Suppressor macrophage treated with lipopolysaccharide for 1 hour (primary cell): ENCODE data around the gene APLNR.

Source experiments
- DNase-seq, 3 donors: peaks; one replicate each; pipeline ENCODE4 v3.0.0-alpha.2; 2020 to 2022

The APLNR gene

GRCh38 chr11:57251037-57251436 is 14.0 kb upstream of the APLNR start:
- DNase-seq = no peak

DNA sequence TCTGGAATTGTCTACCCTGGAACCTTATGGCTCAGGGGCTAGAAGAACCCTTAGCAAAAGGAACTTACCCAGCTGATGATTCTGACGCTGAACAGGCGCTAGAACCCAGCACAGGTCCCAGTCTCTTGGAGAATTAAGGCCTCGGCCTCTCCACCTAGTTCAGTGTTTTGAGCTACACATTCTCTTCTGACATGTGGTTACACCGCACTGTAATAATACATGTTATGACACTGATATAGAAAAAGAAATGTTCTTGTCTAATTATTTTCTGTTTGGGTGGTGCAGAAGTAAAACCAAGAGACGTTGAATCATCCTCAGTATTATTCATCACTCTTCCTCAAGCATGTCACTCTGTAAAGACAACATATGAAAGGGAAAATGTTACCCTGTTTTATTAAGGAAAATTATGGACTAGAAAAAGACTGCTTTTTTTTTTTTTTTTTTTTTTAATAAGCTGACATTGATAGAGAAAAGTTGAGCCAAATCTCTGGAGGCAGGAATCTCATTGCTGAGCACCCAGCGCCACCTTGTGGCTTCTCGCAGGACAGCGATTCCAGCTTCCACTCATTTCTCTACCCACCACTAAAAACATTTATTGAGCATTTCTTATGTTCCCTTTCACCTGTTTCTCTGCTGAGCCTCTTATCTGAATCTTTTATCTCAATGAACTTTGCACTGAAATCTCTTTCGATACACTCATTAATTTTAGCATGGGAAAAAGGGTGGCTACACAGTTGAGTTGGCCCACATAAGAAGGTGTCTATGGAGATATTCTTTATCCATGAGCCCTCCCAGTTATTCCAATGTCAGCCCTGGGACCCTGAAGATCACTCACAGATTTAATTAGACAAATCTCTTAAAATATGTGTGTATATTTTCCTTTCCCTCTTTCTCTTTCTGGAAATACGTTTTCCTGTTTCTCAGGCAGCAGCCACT is 12.6 kb upstream of the APLNR start:
- peak; percentile 58 to 77 (median 73) for DNase-seq

DNA sequence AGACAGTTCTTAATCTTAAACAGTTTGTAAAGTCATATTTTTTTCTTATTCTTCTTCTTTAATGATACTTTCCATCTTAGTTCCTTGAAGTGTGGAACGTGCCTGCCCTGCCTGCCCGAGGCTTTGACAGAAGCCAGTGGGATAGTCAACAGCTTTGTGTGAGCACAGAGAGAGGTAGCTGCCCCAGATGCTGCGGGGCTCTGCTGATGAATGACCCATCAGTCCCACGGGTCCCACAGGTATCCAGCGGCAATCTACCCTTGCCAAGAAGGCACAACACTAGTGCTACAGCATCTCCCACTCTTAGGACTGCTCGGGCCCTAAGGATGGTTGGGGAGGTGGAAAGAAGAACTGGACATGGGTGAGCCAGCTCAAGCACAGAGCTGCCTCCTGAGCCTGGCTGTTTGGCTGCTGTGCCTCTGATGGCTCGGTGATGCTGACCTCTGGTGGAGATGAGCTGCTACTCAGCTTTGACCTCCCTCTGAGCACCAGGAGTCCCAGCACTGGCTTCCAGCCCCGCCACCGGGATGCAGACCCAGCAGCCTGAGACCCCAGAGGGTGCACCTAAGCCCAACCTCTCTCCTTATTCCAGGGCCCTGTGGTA is 11.8 kb upstream of the APLNR start:
- DNase-seq = peak; percentile 22 to 43 (median 43)

GRCh38 chr11:57244911-57245310 is 7.9 kb upstream of the APLNR start:
- DNase-seq = no peak

- no peak for DNase-seq
These were observed 4.4 kb upstream of the APLNR start for GRCh38 chr11:57241353-57241972.

DNA sequence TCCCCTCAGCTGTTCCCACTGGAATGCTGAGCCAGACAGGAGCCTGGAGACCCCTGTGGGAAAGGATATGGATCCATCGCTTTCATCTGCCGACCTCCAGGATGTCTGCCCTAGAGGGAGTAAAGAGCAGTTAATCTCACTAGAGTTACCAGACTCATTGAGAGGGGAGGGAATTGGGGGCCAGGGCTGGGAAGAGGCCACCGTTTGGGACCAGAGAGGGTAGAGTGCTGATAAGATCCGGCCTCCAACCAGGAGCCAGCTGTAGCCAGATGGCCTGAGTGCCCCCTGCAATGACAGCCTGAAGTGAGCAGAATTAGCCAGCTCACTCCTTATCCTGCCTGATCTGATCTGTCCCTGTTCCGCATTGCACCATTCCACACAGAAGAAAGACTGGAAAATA is 3.7 kb upstream of the APLNR start:
- no peak for DNase-seq

GRCh38 chr11:57240007-57240406 is 3.0 kb upstream of the APLNR start:
- no peak for DNase-seq

DNA sequence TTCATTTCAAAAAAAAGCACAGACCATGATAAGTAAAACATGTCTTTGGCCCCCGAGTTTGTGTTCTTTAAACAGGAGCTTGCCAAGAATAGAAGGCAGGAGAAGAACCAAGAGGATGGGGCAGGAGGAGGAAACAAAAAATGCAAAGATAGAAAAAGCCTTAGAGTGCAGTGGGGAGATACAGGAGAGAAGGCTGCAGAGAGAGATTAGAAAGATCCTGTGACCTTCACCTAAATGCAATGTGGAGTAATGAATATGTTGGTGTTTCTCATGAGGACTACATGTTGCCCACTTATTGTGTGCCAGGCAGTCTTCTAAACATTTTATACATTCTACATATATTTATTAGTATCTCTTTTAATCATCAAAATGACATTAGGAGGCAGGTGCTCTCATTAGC is 2.3 kb upstream of the APLNR start:
- no peak for DNase-seq

DNA sequence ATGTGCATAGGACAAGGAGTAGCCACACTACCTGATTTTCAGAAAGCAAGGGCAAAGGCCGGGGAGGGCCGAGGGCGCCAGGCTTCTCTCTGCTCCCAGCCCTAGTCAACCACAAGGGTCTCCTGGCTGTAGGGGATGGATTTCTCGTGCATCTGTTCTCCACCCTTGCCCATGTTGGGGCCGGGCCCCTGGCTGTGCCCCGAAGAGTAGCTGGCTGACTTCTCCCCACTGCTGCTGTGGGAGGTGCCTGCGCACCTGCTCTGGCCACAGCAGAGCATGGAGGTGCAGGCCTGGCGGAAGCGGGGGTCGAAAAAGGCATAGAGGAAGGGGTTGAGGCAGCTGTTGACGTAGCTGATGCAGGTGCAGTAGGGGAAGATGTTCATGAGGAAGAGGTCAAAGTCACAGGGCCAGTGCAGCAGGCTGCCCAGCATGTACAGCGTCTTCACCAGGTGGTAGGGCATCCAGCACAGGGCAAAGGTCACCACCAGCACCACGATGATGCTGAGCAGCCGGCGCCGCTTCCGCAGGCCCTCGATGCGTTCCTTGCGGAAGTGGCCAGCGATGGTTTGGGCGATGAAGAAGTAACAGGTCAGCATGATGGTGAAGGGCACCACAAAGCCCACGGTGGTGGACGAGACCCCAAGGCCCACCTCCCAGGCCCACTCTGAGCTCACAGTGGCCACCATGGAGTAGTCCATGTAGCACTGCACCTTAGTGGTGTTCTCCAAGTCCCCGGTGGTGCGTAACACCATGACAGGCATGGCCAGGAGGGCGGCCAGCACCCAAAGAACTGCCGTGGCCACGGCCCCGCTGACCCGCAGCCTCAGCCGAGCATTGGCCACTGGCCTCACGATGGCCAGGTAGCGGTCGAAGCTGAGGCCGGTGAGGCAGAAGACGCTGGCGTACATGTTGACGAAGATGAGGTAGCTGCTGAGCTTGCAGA is 1.0 kb downstream of the APLNR start:
- no peak for DNase-seq

DNA sequence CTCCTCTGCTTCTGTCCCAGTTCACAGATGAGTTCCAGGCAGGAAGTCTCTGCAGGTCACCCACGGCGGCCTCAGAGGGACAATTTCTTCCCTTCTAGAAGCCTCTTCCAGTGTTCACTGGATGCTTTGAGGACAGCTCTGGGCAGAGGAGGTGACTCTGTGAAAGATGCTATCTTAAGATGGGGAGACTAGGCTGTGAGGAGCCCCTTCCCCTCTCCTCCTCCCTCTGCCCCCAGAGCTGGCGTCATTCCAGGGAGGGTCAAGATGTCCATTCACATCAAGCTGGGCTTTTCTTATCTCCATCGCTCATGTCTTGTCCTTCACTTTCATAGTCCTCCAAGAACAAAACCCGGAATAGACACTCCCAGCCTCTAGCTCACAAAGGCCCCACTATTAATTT is 3.3 kb downstream of the APLNR start:
- no peak for DNase-seq

DNA sequence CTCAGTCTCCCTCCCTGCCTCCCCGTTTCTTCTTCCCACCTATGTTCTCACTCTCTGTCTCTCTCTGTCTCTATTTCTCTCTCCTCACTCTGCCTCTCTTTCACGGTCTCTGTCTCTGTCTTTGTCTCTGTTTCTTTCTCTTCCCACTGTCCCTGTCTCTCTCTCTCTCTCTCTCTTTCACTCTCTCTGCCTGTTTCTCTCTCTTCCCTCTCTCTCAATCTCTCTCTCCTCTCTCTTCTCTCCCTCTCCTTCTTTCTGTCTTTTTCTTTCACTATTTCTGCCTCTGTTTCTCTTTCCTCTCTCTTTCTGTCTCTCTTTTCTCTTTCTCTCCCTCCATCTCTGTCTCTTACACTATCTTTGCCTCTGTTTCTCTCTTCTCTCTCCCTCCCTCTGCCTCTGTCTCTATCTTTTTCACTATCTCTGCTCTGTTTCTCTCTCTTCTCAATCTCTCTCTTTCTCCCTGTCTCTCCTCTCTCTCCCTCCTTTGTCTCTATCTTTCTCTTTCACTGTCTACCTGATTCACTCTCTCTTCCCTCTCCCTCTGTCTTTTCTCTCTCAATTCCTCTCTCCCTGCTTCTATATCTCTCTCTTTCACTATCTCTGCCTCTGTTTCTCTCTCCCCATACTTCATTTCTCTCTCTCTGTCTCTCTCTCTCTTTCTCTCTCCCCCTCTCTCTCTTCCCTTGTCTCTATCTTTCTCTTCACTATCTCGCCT is 5.4 kb downstream of the APLNR start:
- no peak for DNase-seq

GRCh38 chr11:57230791-57231538 is 6.1 kb downstream of the APLNR start:
- DNase-seq = no peak

DNA sequence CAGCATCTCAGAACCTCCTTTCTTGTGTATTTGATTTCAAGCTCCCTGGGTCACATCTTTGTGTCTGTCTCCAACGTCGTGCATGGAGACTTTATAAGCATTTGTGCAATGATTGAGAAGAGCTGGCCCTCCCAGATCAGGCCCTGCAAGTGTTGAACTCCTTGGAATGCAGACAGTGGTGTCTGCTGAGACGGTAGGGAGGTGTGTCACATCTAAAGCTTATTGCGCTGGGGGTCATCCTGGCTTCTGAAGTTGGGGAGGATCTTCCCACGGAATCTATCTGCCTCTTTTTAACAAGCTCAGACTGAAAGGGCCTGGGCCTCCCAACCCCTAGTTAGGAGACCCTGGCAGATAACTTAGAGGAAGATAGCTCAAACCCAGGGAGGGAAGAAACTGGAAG is 6.7 kb downstream of the APLNR start:
- DNase-seq = no peak

GRCh38 chr11:57228600-57228999 is 8.4 kb downstream of the APLNR start:
- DNase-seq = no peak

- DNase-seq = no peak
These were observed 12.5 kb downstream of the APLNR start for GRCh38 chr11:57224537-57224936.

DNA sequence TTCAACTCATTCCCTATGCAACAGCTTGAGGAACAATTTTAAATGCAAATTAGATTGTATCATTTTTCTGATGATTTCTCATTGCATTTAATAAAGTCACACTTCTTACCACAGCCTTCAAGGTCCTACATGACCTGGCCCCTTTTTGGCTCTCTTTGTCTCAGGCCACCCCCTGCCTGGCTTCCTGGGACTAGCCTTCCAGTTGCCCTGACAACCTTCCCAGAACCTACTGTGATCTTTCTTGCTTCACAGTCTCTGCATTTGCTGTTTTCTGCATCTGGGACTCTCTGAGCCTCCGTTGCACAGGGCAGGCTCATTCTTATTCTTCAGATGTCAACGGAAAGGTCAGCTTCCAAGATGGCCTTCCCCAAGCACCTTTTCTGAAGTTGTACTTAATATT is 12.9 kb downstream of the APLNR start:
- DNase-seq = no peak

GRCh38 chr11:57223601-57224000 is 13.4 kb downstream of the APLNR start:
- DNase-seq = no peak

DNA sequence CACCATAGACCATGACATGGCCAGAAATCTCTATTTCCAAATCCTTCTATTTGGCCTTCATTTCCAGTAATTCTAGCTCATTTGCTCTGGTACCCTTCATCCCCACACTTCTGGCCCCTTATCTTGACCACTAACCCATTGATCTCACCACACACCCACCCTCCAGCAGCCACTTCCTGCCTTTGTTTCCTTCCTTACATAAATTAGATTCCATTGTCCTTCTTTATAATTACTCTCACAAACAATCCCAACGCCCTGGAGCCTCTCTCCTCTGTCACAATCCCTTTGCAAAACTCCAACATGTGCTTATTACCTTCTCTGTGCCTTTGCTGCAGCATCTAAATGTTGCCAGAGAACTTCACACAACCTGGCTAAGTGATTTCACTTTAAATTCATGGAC is 14.8 kb downstream of the APLNR start:
- DNase-seq = no peak

DNA sequence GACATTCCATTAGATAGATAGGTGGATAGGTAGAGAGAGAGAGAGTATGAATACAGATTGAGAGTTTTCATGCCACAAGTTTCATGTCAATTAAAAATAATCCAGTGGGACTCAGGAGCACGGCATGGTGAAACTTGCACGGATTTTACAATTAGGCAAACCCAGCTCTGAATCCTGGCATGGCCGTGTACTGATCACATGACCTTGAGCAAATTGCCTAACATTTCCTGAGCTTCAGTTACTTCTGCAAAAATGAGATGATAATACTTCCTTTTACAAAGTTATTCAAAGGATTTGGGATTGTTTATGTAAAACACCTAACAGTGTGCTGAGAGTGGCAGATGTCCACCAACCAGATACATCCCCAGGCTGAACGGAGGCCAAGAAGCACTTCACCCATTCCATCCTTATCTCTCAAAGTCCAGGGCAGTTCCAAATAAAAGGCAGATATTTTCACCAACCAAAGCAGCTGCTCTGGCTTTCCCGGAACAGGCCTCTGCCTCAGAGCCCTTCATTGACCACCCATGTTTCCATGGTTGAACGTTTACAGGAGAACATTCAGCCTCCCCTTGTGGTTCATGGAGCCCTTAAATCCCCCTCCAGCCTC is 17.9 kb downstream of the APLNR start:
- peak; percentile 56 to 78 (median 64) for DNase-seq

GRCh38 chr11:57217053-57217452 is 20.0 kb downstream of the APLNR start:
- DNase-seq = no peak

GRCh38 chr11:57216463-57216862 is 20.6 kb downstream of the APLNR start:
- no peak for DNase-seq
